Nephron progenitor cell (in vitro differentiated cells): ENCODE data around the gene RHBDL3.
A peak's percentile ranks its signal among the peaks of the same experiment; 100 is the strongest.

Experiments
- DNase-seq: peaks from one replicate; pipeline ENCODE4 v3.0.0; 2021
- H3K27ac Mint-ChIP-seq: 2 replicates; pipeline ENCODE4 v1.8.0; 2021; ENCODE audit warnings: mild to moderate bottlenecking, moderate library complexity, mixed read lengths
- H3K27me3 Mint-ChIP-seq: 2 replicates; pipeline ENCODE4 v1.8.0; 2021; ENCODE audit warnings: mild to moderate bottlenecking, low read depth, mixed read lengths; ENCODE audit not compliant: poor library complexity
- H3K36me3 Mint-ChIP-seq: 2 replicates; pipeline ENCODE4 v1.8.0; 2021; ENCODE audit warnings: low read depth, mixed read lengths
- H3K4me1 Mint-ChIP-seq: 2 replicates; pipeline ENCODE4 v1.8.0; 2021; ENCODE audit warnings: mixed read lengths
- H3K4me3 Mint-ChIP-seq: 2 replicates; pipeline ENCODE4 v1.8.0; 2021; ENCODE audit warnings: mild to moderate bottlenecking, moderate library complexity, mixed read lengths
- H3K9me3 Mint-ChIP-seq: 2 replicates; pipeline ENCODE4 v1.8.0; 2021; ENCODE audit warnings: mild to moderate bottlenecking, moderate library complexity, mixed read lengths
- TF ChIP-seq, protein P1 (sequence below): fragments of 200-600 bp; sonication (generic); IDR thresholded peaks from 2 replicates; pipeline ENCODE4 v1.5.0; 2021; ENCODE audit warnings: antibody characterized with exemption

The RHBDL3 gene

DNA sequence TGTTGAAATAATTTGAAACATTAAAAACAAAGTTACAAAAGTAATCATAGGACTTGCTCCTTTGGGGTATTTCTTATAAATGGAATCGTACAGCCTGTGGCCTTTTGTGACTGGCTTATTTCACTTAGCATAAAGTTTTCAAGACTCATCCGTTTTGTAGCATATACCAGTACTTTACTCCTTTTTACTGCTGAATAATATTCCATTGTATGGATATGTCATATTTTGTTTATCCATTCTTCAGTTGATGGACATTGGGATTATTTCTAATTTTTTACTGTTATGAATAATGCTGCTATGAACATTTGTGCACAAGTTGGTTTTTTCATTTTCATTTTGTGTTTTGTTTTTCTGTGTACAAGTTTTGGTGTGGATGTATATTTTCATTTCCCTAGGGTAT, 30.0 kb upstream of the RHBDL3 start:
- Mint-ChIP-seq H3K9me3 (no peaks in the 10 kb centered on the region), H3K36me3 (no peaks in the 10 kb centered on the region), H3K27ac (no peak overlapping the region), H3K27me3 (peaks cover 8% of the 10 kb centered on the region), H3K4me1 (no peaks in the 10 kb centered on the region), H3K4me3 (no peak overlapping the region)
- TF ChIP-seq, protein P1, sequence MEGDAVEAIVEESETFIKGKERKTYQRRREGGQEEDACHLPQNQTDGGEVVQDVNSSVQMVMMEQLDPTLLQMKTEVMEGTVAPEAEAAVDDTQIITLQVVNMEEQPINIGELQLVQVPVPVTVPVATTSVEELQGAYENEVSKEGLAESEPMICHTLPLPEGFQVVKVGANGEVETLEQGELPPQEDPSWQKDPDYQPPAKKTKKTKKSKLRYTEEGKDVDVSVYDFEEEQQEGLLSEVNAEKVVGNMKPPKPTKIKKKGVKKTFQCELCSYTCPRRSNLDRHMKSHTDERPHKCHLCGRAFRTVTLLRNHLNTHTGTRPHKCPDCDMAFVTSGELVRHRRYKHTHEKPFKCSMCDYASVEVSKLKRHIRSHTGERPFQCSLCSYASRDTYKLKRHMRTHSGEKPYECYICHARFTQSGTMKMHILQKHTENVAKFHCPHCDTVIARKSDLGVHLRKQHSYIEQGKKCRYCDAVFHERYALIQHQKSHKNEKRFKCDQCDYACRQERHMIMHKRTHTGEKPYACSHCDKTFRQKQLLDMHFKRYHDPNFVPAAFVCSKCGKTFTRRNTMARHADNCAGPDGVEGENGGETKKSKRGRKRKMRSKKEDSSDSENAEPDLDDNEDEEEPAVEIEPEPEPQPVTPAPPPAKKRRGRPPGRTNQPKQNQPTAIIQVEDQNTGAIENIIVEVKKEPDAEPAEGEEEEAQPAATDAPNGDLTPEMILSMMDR: no peak
- DNase-seq: no peak

DNA sequence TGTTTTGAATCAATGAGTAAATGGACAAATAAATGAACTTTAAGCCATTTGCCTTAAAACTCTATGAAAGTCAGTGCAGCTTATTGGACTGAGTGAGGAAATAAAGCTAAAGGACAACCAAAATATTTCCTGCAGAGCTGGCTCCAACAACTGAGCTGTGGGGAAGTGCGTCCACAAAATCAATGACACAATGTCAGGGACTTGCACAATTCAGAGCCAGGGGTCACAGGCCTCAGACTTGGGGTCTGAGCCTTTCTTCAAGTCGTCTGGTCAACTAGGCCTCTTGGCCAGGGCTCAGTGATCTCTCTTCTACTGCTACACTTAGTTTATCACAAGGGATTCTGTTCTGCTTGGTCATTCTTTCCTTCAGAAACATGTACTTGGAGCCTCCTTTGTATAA, 26.2 kb upstream of the RHBDL3 start:
- H3K9me3 Mint-ChIP-seq: no peaks in the 10 kb centered on the region
- DNase-seq: no peak
- H3K4me3 Mint-ChIP-seq: no peak overlapping the region
- TF ChIP-seq, protein P1: no peak
- H3K4me1 Mint-ChIP-seq: peaks cover 20% of the 10 kb centered on the region
- H3K27me3 Mint-ChIP-seq: peaks cover 17% of the 10 kb centered on the region
- H3K27ac Mint-ChIP-seq: no peak overlapping the region
- peaks cover 5% of the 10 kb centered on the region for H3K36me3 Mint-ChIP-seq

DNA sequence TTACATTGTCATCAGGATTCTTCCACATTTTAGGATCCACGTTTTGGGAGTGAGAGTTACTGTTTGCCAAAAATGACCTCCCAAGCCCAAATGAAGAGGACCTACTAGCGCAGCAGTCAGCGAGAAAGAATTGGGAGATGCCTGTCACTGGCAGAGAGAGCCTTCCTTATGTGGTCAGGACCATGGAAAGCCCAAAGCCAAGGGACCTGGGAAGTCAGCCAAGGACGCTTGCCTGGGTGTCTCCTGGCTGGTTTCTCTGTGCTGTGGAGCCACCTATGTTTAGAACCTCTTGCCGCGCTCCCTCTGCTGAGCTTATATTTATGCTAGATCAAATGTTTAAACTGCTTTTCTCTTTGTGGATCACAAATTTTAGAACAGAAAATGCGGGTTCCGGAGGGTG, 24.9 kb upstream of the RHBDL3 start:
- H3K9me3 Mint-ChIP-seq: no peaks in the 10 kb centered on the region
- no peak for DNase-seq
- peaks cover 5% of the 10 kb centered on the region for H3K36me3 Mint-ChIP-seq
- peaks cover 17% of the 10 kb centered on the region for H3K27me3 Mint-ChIP-seq
- H3K4me3 Mint-ChIP-seq: no peak overlapping the region
- TF ChIP-seq, protein P1: no peak
- H3K27ac Mint-ChIP-seq: no peak overlapping the region
- peaks cover 20% of the 10 kb centered on the region for H3K4me1 Mint-ChIP-seq

DNA sequence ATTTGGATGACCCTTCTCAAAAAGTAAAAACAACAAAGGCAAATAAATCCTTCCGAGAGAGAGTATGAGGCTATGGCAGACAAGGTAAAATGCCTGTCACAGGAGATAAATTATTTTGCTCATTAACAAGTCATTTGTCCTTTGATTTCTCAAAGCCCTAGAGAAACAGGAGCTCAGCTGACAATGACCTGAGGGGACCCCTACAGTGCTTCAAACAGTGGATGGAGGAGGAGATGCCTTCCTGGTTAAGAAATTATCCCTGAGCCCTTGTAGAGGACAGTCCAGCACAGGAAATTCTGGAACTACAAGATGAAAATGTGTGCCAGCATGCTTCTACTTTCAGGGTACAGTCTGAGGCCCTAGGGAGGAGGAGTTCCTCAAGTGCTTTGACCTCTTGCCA, 24.0 kb upstream of the RHBDL3 start:
- no peak for DNase-seq
- TF ChIP-seq, protein P1: no peak
- Mint-ChIP-seq H3K4me1 (peaks cover 20% of the 10 kb centered on the region), H3K9me3 (no peaks in the 10 kb centered on the region), H3K4me3 (no peak overlapping the region), H3K27ac (peak overlapping the region; percentile 55), H3K27me3 (peaks cover 20% of the 10 kb centered on the region), H3K36me3 (peaks cover 5% of the 10 kb centered on the region)

DNA sequence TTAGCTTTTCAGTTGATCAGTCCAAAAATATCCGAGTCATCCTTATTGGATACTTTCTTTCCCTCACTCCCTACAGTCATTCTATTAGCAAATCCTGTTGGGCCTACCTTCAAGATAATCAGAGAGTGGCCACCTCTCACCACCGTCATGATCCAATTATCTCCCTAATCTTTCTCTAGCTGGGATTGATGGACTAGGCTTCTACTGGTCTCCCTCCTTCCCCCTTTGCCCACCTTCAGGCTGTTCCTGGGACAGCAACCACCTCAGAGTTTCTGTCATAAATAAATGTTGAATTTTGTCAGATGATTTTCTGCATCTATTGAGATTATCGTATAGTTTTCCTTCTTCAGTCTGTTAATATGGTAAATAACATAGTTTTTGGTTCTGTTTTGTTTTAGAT, 16.2 kb upstream of the RHBDL3 start:
- H3K9me3 Mint-ChIP-seq: no peaks in the 10 kb centered on the region
- peaks cover 5% of the 10 kb centered on the region for H3K4me1 Mint-ChIP-seq
- H3K36me3 Mint-ChIP-seq: no peaks in the 10 kb centered on the region
- no peak overlapping the region for H3K4me3 Mint-ChIP-seq
- H3K27me3 Mint-ChIP-seq: peaks cover 26% of the 10 kb centered on the region
- TF ChIP-seq, protein P1: no peak
- no peak for DNase-seq
- no peak overlapping the region for H3K27ac Mint-ChIP-seq

DNA sequence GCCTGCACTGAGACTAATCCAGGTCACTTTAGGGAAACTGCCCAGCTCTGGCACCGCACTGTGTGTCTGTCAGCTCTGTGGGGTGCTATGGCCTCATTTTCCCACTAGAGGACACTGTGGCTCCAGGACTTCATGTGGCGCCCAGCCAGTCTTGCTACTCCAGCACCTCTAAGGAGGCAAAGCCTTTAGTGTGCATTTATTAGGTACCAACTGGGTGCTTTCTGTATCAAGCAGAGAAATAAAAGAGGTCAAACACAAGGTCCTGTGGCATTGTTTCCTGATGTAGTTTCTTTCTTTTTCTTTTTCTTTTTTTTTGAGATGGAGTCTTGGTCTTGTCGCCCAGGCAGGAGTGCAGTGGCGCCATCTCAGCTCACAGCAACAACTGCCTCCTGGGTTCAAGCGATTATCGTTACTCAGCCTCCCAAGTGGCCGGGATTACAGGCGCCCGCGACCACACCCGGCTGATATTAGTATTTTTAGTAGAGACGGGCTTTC, 12.5 kb upstream of the RHBDL3 start:
- Mint-ChIP-seq H3K4me1 (peaks cover 25% of the 10 kb centered on the region), H3K9me3 (no peaks in the 10 kb centered on the region), H3K36me3 (no peaks in the 10 kb centered on the region), H3K27ac (no peak overlapping the region), H3K27me3 (peaks cover 36% of the 10 kb centered on the region), H3K4me3 (no peak overlapping the region)
- TF ChIP-seq, protein P1: peak; percentile 100
- peak; percentile 84 for DNase-seq
